Measurements from ENCODE around the gene CCND3.

GRCh38 chr6:41895300-41896233, 46.0 kb downstream of the CCND3 start, which contains the start of gene USP49:
- TF ChIP-seq EZH2 (IDR thresholded peaks at IDR 0.05; ENCODE audit: borderline replicate concordance) (no peak), CTCF (IDR thresholded peaks at IDR 0.05; ENCODE audit: poor library complexity) (no peak), EZH2phosphoT487 (IDR thresholded peaks at IDR 0.05; ENCODE audit: low read depth, severe bottlenecking, unreplicated experiment) (no peak)

All from hepatocyte (in vitro differentiated cells).